Dermis lymphatic vessel endothelial cell (primary cell): ENCODE measurements around the gene APAF1. TPM values are rescaled to one million over a fixed set of nuclear protein-coding genes. Genes with fewer than 3 reads are reported as not detected.

Source experiments
- total RNA-seq: library from RNA; depleted of rRNA; stranded (reverse); fragments of >200 nt; gene quantifications from 2 replicates; pipeline ENCODE4 v1.2.1, GENCODE V29; 2014

The APAF1 gene, protein sequence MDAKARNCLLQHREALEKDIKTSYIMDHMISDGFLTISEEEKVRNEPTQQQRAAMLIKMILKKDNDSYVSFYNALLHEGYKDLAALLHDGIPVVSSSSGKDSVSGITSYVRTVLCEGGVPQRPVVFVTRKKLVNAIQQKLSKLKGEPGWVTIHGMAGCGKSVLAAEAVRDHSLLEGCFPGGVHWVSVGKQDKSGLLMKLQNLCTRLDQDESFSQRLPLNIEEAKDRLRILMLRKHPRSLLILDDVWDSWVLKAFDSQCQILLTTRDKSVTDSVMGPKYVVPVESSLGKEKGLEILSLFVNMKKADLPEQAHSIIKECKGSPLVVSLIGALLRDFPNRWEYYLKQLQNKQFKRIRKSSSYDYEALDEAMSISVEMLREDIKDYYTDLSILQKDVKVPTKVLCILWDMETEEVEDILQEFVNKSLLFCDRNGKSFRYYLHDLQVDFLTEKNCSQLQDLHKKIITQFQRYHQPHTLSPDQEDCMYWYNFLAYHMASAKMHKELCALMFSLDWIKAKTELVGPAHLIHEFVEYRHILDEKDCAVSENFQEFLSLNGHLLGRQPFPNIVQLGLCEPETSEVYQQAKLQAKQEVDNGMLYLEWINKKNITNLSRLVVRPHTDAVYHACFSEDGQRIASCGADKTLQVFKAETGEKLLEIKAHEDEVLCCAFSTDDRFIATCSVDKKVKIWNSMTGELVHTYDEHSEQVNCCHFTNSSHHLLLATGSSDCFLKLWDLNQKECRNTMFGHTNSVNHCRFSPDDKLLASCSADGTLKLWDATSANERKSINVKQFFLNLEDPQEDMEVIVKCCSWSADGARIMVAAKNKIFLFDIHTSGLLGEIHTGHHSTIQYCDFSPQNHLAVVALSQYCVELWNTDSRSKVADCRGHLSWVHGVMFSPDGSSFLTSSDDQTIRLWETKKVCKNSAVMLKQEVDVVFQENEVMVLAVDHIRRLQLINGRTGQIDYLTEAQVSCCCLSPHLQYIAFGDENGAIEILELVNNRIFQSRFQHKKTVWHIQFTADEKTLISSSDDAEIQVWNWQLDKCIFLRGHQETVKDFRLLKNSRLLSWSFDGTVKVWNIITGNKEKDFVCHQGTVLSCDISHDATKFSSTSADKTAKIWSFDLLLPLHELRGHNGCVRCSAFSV (N-terminal part only)
- 18.2 and 28.4 TPM in 2 replicates for total RNA-seq

GRCh38 chr12:98644712-98645571 is at the start of gene APAF1, which contains the start of gene IKBIP:
APAF1 (plus strand) TSS chr12:98645290; CDS start chr12:98648360, 3,070 bp downstream.
IKBIP (minus strand) TSS chr12:98644788; CDS start chr12:98644701, 87 bp downstream.

Other genes with a start within 250 kb of the APAF1 start
- 40.2 and 69.5 TPM in 2 replicates for gene TMPO, start 129.7 kb upstream of the APAF1 start, total RNA-seq
- gene SLC25A3, start 51.6 kb upstream of the APAF1 start, total RNA-seq, result 480 and 587 TPM in 2 replicates
- 20.7 and 26.6 TPM in 2 replicates for gene IKBIP, start 502 bp upstream of the APAF1 start, total RNA-seq